Vagina (tissue), 2 donors: ENCODE measurements around the gene NUDT1. TPM values are rescaled to one million over a fixed set of nuclear protein-coding genes. Genes with fewer than 3 reads are reported as not detected.

Experiments
- DNase-seq, 2 donors: peaks; one replicate each; pipeline ENCODE4 v3.0.0-alpha.2; 2017; ENCODE audit errors: extremely low spot score in 2 of 2
- H3K27ac ChIP-seq: fragments of 200-600 bp; sonication (generic); one replicate; pipeline ENCODE4 v1.5.1; 2019
- H3K27me3 ChIP-seq: fragments of 200-600 bp; sonication (generic); one replicate; pipeline ENCODE4 v1.5.1; 2019
- H3K36me3 ChIP-seq, 2 donors: fragments of 200-600 bp; sonication (generic); one replicate each; pipeline ENCODE4 v1.5.1; 2017 to 2019
- H3K4me1 ChIP-seq: fragments of 200-600 bp; sonication (generic); one replicate; pipeline ENCODE4 v1.5.1; 2019
- H3K4me3 ChIP-seq, 2 donors: fragments of 200-600 bp; sonication (generic); 1 replicate in 1 of 2; 2 replicates in 1 of 2; pipeline ENCODE4 v1.5.1; 2016 to 2019
- H3K9me3 ChIP-seq: fragments of 200-600 bp; sonication (generic); one replicate; pipeline ENCODE4 v1.5.1; 2019
- CTCF ChIP-seq, 3 experiments: fragments of 450-650 bp in 2 of 3; fragments of 200-600 bp in 1 of 3; sonication (generic) in 1 of 3; IDR thresholded peaks; one replicate each; pipeline ENCODE4 v1.5.1; 2017 to 2019; ENCODE audit warnings: antibody characterized with exemption in 3 of 3, mild to moderate bottlenecking in 2 of 3, moderate library complexity in 2 of 3
- POLR2A ChIP-seq, 2 donors: fragments of 450-650 bp; IDR thresholded peaks; one replicate each; pipeline ENCODE4 v1.6.1; 2017; ENCODE audit warnings: antibody characterized with exemption in 2 of 2, mild to moderate bottlenecking in 2 of 2, moderate library complexity in 2 of 2
- POLR2AphosphoS5 ChIP-seq, 2 donors: sonication (generic); formaldehyde crosslinking; IDR thresholded peaks; one replicate each; pipeline ENCODE4 v1.9.0; 2017; ENCODE audit warnings: antibody characterized with exemption in 2 of 2, mild to moderate bottlenecking in 2 of 2, low read depth in 1 of 2; ENCODE audit not compliant: insufficient read depth in 1 of 2
- intact Hi-C: fragments of 100-400 bp; cut with DNase I; formaldehyde crosslinking; loops from one replicate; pipeline ENCODE4 v1.15.1; 2023
- total RNA-seq: library from RNA; depleted of rRNA; stranded (reverse); fragments of >200 nt; gene quantifications from one replicate; pipeline ENCODE4 v1.2.3, GENCODE V29; 2016

The NUDT1 gene
- total RNA-seq, 1 donor from 2014 or later = 19.4 TPM

- intact Hi-C loops = no loop called here
Measured at GRCh38 chr7:2274666-2275065, 32.6 kb downstream of the NUDT1 start.

GRCh38 chr7:2275101-2275500 is 33.1 kb downstream of the NUDT1 start:
- H3K4me3 ChIP-seq = no peak overlapping the region
- no peaks in the 10 kb centered on the region for H3K9me3 ChIP-seq
- no peak for DNase-seq
- intact Hi-C loops = no loop called here
- no peaks in the 10 kb centered on the region for H3K27me3 ChIP-seq
- H3K4me1 ChIP-seq = peaks cover 4% of the 10 kb centered on the region
- TF ChIP-seq CTCF (IDR thresholded peaks at IDR 0.05) (no peak), POLR2AphosphoS5 (IDR thresholded peaks at IDR 0.05; ENCODE audit: insufficient read depth in 1 of 2, low read depth in 1 of 2) (no peak), POLR2A (IDR thresholded peaks at IDR 0.05) (no peak)
- no peak overlapping the region for H3K27ac ChIP-seq
- H3K36me3 ChIP-seq = peaks cover 0 to 10% of the 10 kb centered on the region in 2 donors

More at GRCh38 chr7:2274666-2275065, 32.6 kb downstream of the NUDT1 start:
- Histone ChIP-seq H3K36me3 (peaks cover 0 to 10% of the 10 kb centered on the region in 2 donors), H3K27me3 (no peaks in the 10 kb centered on the region), H3K4me1 (peaks cover 3% of the 10 kb centered on the region), H3K9me3 (no peaks in the 10 kb centered on the region), H3K4me3 (no peak overlapping the region), H3K27ac (no peak overlapping the region)
- no peak for DNase-seq
- TF ChIP-seq POLR2A (IDR thresholded peaks at IDR 0.05) = no peak
- no peak for TF ChIP-seq CTCF (IDR thresholded peaks at IDR 0.05)
- no peak for TF ChIP-seq POLR2AphosphoS5 (IDR thresholded peaks at IDR 0.05; ENCODE audit: insufficient read depth in 1 of 2, low read depth in 1 of 2)

- Histone ChIP-seq H3K27ac (no peak overlapping the region), H3K36me3 (peaks cover 0 to 3% of the 10 kb centered on the region in 2 donors), H3K9me3 (no peaks in the 10 kb centered on the region), H3K4me3 (no peak overlapping the region), H3K4me1 (peaks cover 10% of the 10 kb centered on the region), H3K27me3 (no peaks in the 10 kb centered on the region)
- TF ChIP-seq CTCF (IDR thresholded peaks at IDR 0.05) (no peak), POLR2AphosphoS5 (IDR thresholded peaks at IDR 0.05; ENCODE audit: insufficient read depth in 1 of 2, low read depth in 1 of 2) (no peak), POLR2A (IDR thresholded peaks at IDR 0.05) (no peak)
- DNase-seq = no peak
- intact Hi-C loops = no loop called here
Measured at GRCh38 chr7:2276107-2276506, 34.1 kb downstream of the NUDT1 start.

- no peak overlapping the region for H3K4me3 ChIP-seq
- peaks cover 22% of the 10 kb centered on the region for H3K4me1 ChIP-seq
- H3K9me3 ChIP-seq = no peaks in the 10 kb centered on the region
- no peak for DNase-seq
- intact Hi-C loops = no loop called here
- no peaks in the 10 kb centered on the region for H3K36me3 ChIP-seq
- H3K27ac ChIP-seq = no peak overlapping the region
- TF ChIP-seq POLR2AphosphoS5 (IDR thresholded peaks at IDR 0.05; ENCODE audit: insufficient read depth in 1 of 2, low read depth in 1 of 2) = no peak
- no peak for TF ChIP-seq CTCF (IDR thresholded peaks at IDR 0.05)
- H3K27me3 ChIP-seq = no peaks in the 10 kb centered on the region
Measured at GRCh38 chr7:2278026-2278425, 36.0 kb downstream of the NUDT1 start.

- Histone ChIP-seq H3K27ac (peak overlapping the region; percentile 24), H3K4me3 (no peak overlapping the region), H3K27me3 (no peaks in the 10 kb centered on the region), H3K4me1 (peaks cover 22% of the 10 kb centered on the region), H3K9me3 (no peaks in the 10 kb centered on the region), H3K36me3 (no peaks in the 10 kb centered on the region)
- no peak for DNase-seq
- intact Hi-C loops = no loop called here
- TF ChIP-seq CTCF (IDR thresholded peaks at IDR 0.05) = no peak
- TF ChIP-seq POLR2AphosphoS5 (IDR thresholded peaks at IDR 0.05; ENCODE audit: insufficient read depth in 1 of 2, low read depth in 1 of 2) = no peak
- TF ChIP-seq POLR2A (IDR thresholded peaks at IDR 0.05) = no peak
Measured at GRCh38 chr7:2279896-2280295, 37.9 kb downstream of the NUDT1 start.
